Keratinocyte (primary cell): ENCODE results near the gene ATP6V0D1. TPM values are rescaled to one million over a fixed set of nuclear protein-coding genes. Genes with fewer than 3 reads are reported as not detected.

ENCODE experiments used
- DNase-seq: peaks from one replicate; pipeline ENCODE4 v3.0.0-alpha.2; 2011; ENCODE audit warnings: low read depth, missing footprints, low spot score
- FAIRE-seq: peaks from 2 replicates; lab custom pipeline; 2011; peaks lifted over from hg19 to GRCh38; lab: Jason Lieb, UNC
- H2AFZ ChIP-seq: 2 replicates; pipeline ENCODE4 v1.6.0; 2012; ENCODE audit warnings: low read length, control low read depth, inconsistent platforms; ENCODE audit not compliant: control insufficient read depth
- H3K27ac ChIP-seq: 2 replicates; pipeline ENCODE4 v1.5.1; 2011; ENCODE audit warnings: low read length; ENCODE audit not compliant: control insufficient read depth, insufficient read depth
- H3K27me3 ChIP-seq: 3 replicates; pipeline ENCODE4 v1.6.0; 2011; ENCODE audit warnings: low read length; ENCODE audit not compliant: control insufficient read depth, insufficient read depth; ENCODE audit errors: extremely low read depth
- H3K36me3 ChIP-seq, 2 experiments: 2 replicates in 1 of 2; 3 replicates in 1 of 2; pipeline ENCODE4 v1.5.1; 2011; ENCODE audit warnings: low read length in 2 of 2, mild to moderate bottlenecking in 1 of 2; ENCODE audit not compliant: control insufficient read depth in 2 of 2, insufficient read depth in 2 of 2; ENCODE audit errors: extremely low read depth in 1 of 2
- H3K4me1 ChIP-seq: 3 replicates; pipeline ENCODE4 v1.5.1; 2011; ENCODE audit warnings: low read length; ENCODE audit not compliant: control insufficient read depth, insufficient read depth; ENCODE audit errors: extremely low read depth
- H3K4me2 ChIP-seq: 3 replicates; pipeline ENCODE4 v1.6.0; 2011; ENCODE audit warnings: low read depth, low read length; ENCODE audit not compliant: control insufficient read depth, insufficient read depth; ENCODE audit errors: extremely low read depth
- H3K4me3 ChIP-seq, 3 experiments: fragments of 200-600 bp in 1 of 3; sonication (generic) in 1 of 3; 2 replicates in 2 of 3; 3 replicates in 1 of 3; pipeline ENCODE4 v1.5.1; 2011 to 2016; ENCODE audit warnings: low read length in 3 of 3, mild to moderate bottlenecking in 3 of 3, control low read depth in 2 of 3, inconsistent platforms in 1 of 3, low read depth in 1 of 3, mixed read lengths in 1 of 3, mixed run types in 1 of 3, moderate library complexity in 1 of 3; ENCODE audit not compliant: control insufficient read depth in 2 of 3, insufficient read depth in 2 of 3; ENCODE audit errors: extremely low read depth in 1 of 3
- H3K79me2 ChIP-seq: 2 replicates; pipeline ENCODE4 v1.6.0; 2012; ENCODE audit warnings: low read length; ENCODE audit not compliant: control insufficient read depth, insufficient read depth
- H3K9ac ChIP-seq: 3 replicates; pipeline ENCODE4 v1.6.0; 2011; ENCODE audit warnings: low read length; ENCODE audit not compliant: control insufficient read depth, insufficient read depth; ENCODE audit errors: extremely low read depth
- H3K9me1 ChIP-seq: 3 replicates; pipeline ENCODE4 v1.6.0; 2011; ENCODE audit warnings: low read length; ENCODE audit not compliant: control insufficient read depth, insufficient read depth; ENCODE audit errors: extremely low read depth
- H3K9me3 ChIP-seq: 2 replicates; pipeline ENCODE4 v1.5.1; 2012; ENCODE audit warnings: low read depth, low read length; ENCODE audit not compliant: control insufficient read depth
- H4K20me1 ChIP-seq: 3 replicates; pipeline ENCODE4 v1.6.0; 2011; ENCODE audit warnings: low read length; ENCODE audit not compliant: control insufficient read depth, insufficient read depth; ENCODE audit errors: extremely low read depth
- EZH2 ChIP-seq: IDR thresholded peaks from one replicate; pipeline ENCODE4 v1.6.1; 2012; ENCODE audit warnings: inconsistent platforms, mild to moderate bottlenecking, low read length, moderate library complexity
- dilution Hi-C: fragments of 300-500 bp; cut with MboI; formaldehyde crosslinking; loops from one replicate; pipeline ENCODE4 v1.7.0; 2020; ENCODE audit warnings: low sequenced_read_pairs; ENCODE audit not compliant: extremely low pct_ligation_motif_present
- polyA plus RNA-seq, 5 experiments: library from polyadenylated mRNA; depleted of rRNA in 3 of 5; stranded (reverse) in 3 of 5; stranded (forward) in 1 of 5; unstranded in 1 of 5; fragments of >200 nt; gene quantifications; 1 replicate in 1 of 5; 2 replicates in 3 of 5; 3 replicates in 1 of 5; pipeline versions ENCODE4 v1.2.1 to v1.2.3, GENCODE V29; 2011 to 2012; ENCODE audit warnings: missing spikeins in 2 of 5, low read depth in 1 of 5, low replicate concordance in 1 of 5
- TF ChIP-seq, protein P1 (sequence below), 3 experiments: IDR thresholded peaks in 1 of 3; conservative IDR thresholded peaks in 1 of 3; optimal IDR thresholded peaks in 1 of 3; 2 replicates in 2 of 3; 3 replicates in 1 of 3; pipeline versions ENCODE3 to v1.5.1; 2011; ENCODE audit warnings: low read length in 3 of 3, mild to moderate bottlenecking in 3 of 3, moderate library complexity in 2 of 3, control low read depth in 1 of 3, inconsistent platforms in 1 of 3; ENCODE audit not compliant: insufficient read depth in 2 of 3; ENCODE audit errors: extremely low read depth in 1 of 3

Gene ATP6V0D1
- polyA plus RNA-seq, 1 donor (not counting 4 experiments of a cell fraction or from before 2014, with no cell fraction given), result 97.1 TPM

GRCh38 chr16:67446968-67447507 is 33.9 kb downstream of the ATP6V0D1 start:
- Histone ChIP-seq H3K9ac (no peak overlapping the region), H3K9me1 (no peaks in the 10 kb centered on the region), H3K36me3 (peaks cover 9 to 24% of the 10 kb centered on the region in 2 experiments), H4K20me1 (peaks cover 7% of the 10 kb centered on the region), H3K4me3 (no peak overlapping the region), H3K27me3 (no peaks in the 10 kb centered on the region), H3K4me1 (no peaks in the 10 kb centered on the region), H2AFZ (no peak overlapping the region), H3K9me3 (no peaks in the 10 kb centered on the region), H3K79me2 (no peaks in the 10 kb centered on the region), H3K4me2 (no peak overlapping the region), H3K27ac (no peak overlapping the region)
- dilution Hi-C loops, result no loop called here
- DNase-seq, result no peak
- no peak for FAIRE-seq
- TF ChIP-seq, protein P1, sequence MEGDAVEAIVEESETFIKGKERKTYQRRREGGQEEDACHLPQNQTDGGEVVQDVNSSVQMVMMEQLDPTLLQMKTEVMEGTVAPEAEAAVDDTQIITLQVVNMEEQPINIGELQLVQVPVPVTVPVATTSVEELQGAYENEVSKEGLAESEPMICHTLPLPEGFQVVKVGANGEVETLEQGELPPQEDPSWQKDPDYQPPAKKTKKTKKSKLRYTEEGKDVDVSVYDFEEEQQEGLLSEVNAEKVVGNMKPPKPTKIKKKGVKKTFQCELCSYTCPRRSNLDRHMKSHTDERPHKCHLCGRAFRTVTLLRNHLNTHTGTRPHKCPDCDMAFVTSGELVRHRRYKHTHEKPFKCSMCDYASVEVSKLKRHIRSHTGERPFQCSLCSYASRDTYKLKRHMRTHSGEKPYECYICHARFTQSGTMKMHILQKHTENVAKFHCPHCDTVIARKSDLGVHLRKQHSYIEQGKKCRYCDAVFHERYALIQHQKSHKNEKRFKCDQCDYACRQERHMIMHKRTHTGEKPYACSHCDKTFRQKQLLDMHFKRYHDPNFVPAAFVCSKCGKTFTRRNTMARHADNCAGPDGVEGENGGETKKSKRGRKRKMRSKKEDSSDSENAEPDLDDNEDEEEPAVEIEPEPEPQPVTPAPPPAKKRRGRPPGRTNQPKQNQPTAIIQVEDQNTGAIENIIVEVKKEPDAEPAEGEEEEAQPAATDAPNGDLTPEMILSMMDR (optimal IDR thresholded peaks at IDR 0.05 in 1 of 3, IDR thresholded peaks at IDR 0.05 in 1 of 3, conservative IDR thresholded peaks at IDR 0.05 in 1 of 3; ENCODE audit: extremely low read depth in 1 of 3, insufficient read depth in 2 of 3, low read length in 3 of 3), result no peak
- no peak for TF ChIP-seq EZH2

DNA sequence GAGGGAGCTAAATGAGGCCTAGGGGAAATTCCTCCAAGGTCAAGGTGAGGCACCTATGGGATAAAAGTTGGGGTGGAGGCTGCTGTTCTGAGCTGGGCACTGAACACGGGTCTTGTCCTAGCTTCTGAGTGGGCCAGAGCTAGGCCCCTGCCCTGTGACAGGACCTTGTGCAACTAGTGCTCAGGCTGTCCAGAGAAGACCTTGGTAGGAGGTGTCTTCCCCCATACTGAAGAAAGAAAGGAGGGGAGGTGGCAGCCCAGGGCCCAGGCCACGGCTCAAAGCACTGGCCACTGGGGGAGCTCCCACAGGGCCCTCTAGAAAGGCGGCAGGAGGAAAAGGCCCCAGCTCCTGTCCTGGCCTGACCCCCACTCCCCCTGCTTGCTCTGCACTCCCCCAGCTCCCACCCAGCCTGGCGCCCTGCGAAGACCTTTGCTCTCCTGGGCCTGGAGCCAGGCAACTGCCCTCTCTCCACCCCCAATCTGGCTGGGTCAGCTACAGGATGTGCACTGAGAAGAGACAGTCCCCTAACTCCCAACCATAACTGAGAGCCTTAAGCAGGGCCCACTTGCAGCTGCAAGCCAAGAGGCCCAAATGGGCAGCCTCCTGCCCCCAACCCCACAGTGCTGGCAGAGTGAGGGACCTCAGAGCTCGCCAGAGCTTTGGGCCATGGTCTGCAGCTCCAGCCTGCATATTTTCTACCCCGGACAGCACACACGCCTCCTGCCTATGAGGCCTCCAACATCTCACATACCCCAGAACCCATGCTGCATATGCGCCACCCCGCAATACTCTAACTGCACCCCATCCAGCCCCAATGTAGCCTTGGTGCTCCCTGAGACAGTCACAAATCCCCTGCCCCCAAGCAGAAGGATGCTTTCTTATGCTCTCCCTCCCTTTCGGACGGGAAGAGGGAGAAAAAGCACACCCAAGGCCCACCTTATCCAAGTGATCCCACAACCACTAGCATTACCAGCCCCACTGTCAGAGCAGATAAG is 34.7 kb downstream of the ATP6V0D1 start:
- Histone ChIP-seq H3K9me3 (no peaks in the 10 kb centered on the region), H3K79me2 (no peaks in the 10 kb centered on the region), H3K4me1 (no peaks in the 10 kb centered on the region), H3K9me1 (no peaks in the 10 kb centered on the region), H4K20me1 (peaks cover 7% of the 10 kb centered on the region), H3K4me3 (no peak overlapping the region), H3K4me2 (no peak overlapping the region), H2AFZ (no peak overlapping the region), H3K36me3 (peaks cover 9 to 21% of the 10 kb centered on the region in 2 experiments), H3K27me3 (no peaks in the 10 kb centered on the region), H3K9ac (no peak overlapping the region), H3K27ac (no peak overlapping the region)
- TF ChIP-seq EZH2, result no peak
- TF ChIP-seq, protein P1 (optimal IDR thresholded peaks at IDR 0.05 in 1 of 3, IDR thresholded peaks at IDR 0.05 in 1 of 3, conservative IDR thresholded peaks at IDR 0.05 in 1 of 3; ENCODE audit: extremely low read depth in 1 of 3, insufficient read depth in 2 of 3, low read length in 3 of 3), result no peak
- dilution Hi-C loops, result no loop called here
- DNase-seq, result no peak
- no peak for FAIRE-seq
